B cell (primary cell): Measurements from ENCODE around the gene TACR2. TPM values are rescaled to one million over a fixed set of nuclear protein-coding genes. Genes with fewer than 3 reads are reported as not detected.

ENCODE experiments used
- ATAC-seq: fragments of 200-7000 bp; cut with Tn5 transposase; one replicate; pipeline ENCODE4 v1.10.0; 2021; ENCODE audit warnings: low read depth, mild to moderate bottlenecking, moderate number of reproducible peaks, moderate library complexity
- CTCF ChIA-PET: fragments of 350-600 bp; sonication (Branson Sonifier 250); formaldehyde crosslinking; loops from one replicate; lab custom pipeline; 2021; ENCODE audit warnings: antibody characterized with exemption, inconsistent platforms; lab: Charles Lee
- POLR2A ChIA-PET: fragments of 350-600 bp; sonication (Branson Sonifier 250); formaldehyde crosslinking; loops from one replicate; lab custom pipeline; 2021; ENCODE audit warnings: antibody characterized with exemption; lab: Charles Lee
- DNase-seq: peaks from one replicate; pipeline ENCODE4 v3.0.0; 2013
- H2AFZ ChIP-seq: 2 replicates; pipeline ENCODE4 v1.6.1; 2012; ENCODE audit warnings: mild to moderate bottlenecking, low read depth, low read length; ENCODE audit not compliant: insufficient read depth, poor library complexity, severe bottlenecking
- H3K27ac ChIP-seq, 2 donors: 1 replicate in 1 of 2; 2 replicates in 1 of 2; pipeline ENCODE4 v1.5.1; 2012 to 2013; ENCODE audit warnings: low read length in 2 of 2, mild to moderate bottlenecking in 2 of 2, moderate library complexity in 1 of 2
- H3K27me3 ChIP-seq, 4 experiments: fragments of 200-600 bp in 1 of 4; sonication (generic) in 1 of 4; replicated peaks in 1 of 4; 1 replicate in 2 of 4; 2 replicates in 2 of 4; pipeline versions ENCODE4 v1.6.1 to v1.7.0; 2013 to 2016; ENCODE audit warnings: low read length in 3 of 4, mild to moderate bottlenecking in 2 of 4, mixed read lengths in 1 of 4, moderate library complexity in 1 of 4; ENCODE audit not compliant: insufficient read depth in 4 of 4, control insufficient read depth in 3 of 4; ENCODE audit errors: control extremely low read depth in 1 of 4
- H3K36me3 ChIP-seq, 2 experiments: replicated peaks in 1 of 2; 1 replicate in 1 of 2; 2 replicates in 1 of 2; pipeline versions ENCODE4 v1.6.1 to v1.7.1; 2013; ENCODE audit warnings: low read length in 1 of 2; ENCODE audit not compliant: insufficient read depth in 2 of 2, control insufficient read depth in 1 of 2; ENCODE audit errors: control extremely low read depth in 1 of 2, extremely low read depth in 1 of 2
- H3K4me1 ChIP-seq, 2 donors: fragments of 200-600 bp in 1 of 2; sonication (generic) in 1 of 2; 1 replicate in 1 of 2; 2 replicates in 1 of 2; pipeline versions ENCODE4 v1.5.1 to v1.6.1; 2013 to 2017; ENCODE audit warnings: low read length in 2 of 2; ENCODE audit not compliant: control insufficient read depth in 2 of 2, insufficient read depth in 2 of 2
- H3K4me2 ChIP-seq: replicated peaks from 2 replicates; pipeline ENCODE3; 2012; ENCODE audit warnings: mild to moderate bottlenecking, low read depth, low read length; ENCODE audit not compliant: poor library complexity, severe bottlenecking
- H3K4me3 ChIP-seq, 5 experiments: fragments of 200-600 bp in 1 of 5; sonication (generic) in 1 of 5; 1 replicate in 3 of 5; 2 replicates in 2 of 5; pipeline versions ENCODE4 v1.5.1 to v1.7.0; 2011 to 2016; ENCODE audit warnings: low read length in 4 of 5, mild to moderate bottlenecking in 4 of 5, low read depth in 2 of 5, control low read depth in 1 of 5, moderate library complexity in 1 of 5; ENCODE audit not compliant: insufficient read depth in 1 of 5; ENCODE audit errors: control extremely low read depth in 1 of 5, extremely low read depth in 1 of 5
- H3K79me2 ChIP-seq: fragments of 200-600 bp; sonication (generic); one replicate; pipeline ENCODE4 v1.6.0; 2016; ENCODE audit warnings: low read length; ENCODE audit not compliant: control insufficient read depth, insufficient read depth
- H3K9ac ChIP-seq: fragments of 200-600 bp; sonication (generic); 2 replicates; pipeline ENCODE4 v1.6.1; 2017; ENCODE audit warnings: mild to moderate bottlenecking, low read length, moderate library complexity
- H3K9me3 ChIP-seq, 3 donors: one replicate each; pipeline versions ENCODE4 v1.6.1 to v1.7.1; 2013; ENCODE audit warnings: low read length in 2 of 3; ENCODE audit not compliant: control insufficient read depth in 2 of 3, insufficient read depth in 1 of 3; ENCODE audit errors: control extremely low read depth in 1 of 3
- H4K20me1 ChIP-seq: 2 replicates; pipeline ENCODE4 v1.6.0; 2012; ENCODE audit warnings: mild to moderate bottlenecking, low read length; ENCODE audit not compliant: insufficient read depth, control insufficient read depth, poor library complexity, severe bottlenecking
- H3K27ac Mint-ChIP-seq: one replicate; pipeline ENCODE4 v1.8.0; 2021; ENCODE audit warnings: mixed read lengths
- H3K27me3 Mint-ChIP-seq: one replicate; pipeline ENCODE4 v1.8.0; 2021; ENCODE audit warnings: mixed read lengths
- H3K4me1 Mint-ChIP-seq: one replicate; pipeline ENCODE4 v1.8.0; 2021; ENCODE audit warnings: mixed read lengths
- H3K4me3 Mint-ChIP-seq: one replicate; pipeline ENCODE4 v1.8.0; 2021; ENCODE audit warnings: mixed read lengths
- H3K9me3 Mint-ChIP-seq: one replicate; pipeline ENCODE4 v1.8.0; 2022; ENCODE audit warnings: mixed read lengths; ENCODE audit not compliant: insufficient read depth
- EZH2 ChIP-seq: IDR thresholded peaks from 2 replicates; pipeline ENCODE4 v1.6.1; 2012; ENCODE audit warnings: borderline replicate concordance, low read depth, mild to moderate bottlenecking, moderate library complexity, low read length; ENCODE audit not compliant: insufficient read depth, poor library complexity, severe bottlenecking
- WGBS: methylation state at CpG from one replicate; pipeline ENCODE4 v1.1.5; 2013; ENCODE audit warnings: missing lambda C conversion rate; ENCODE audit not compliant: insufficient coverage; 5-methylcytosine and 5-hydroxymethylcytosine counted together
- intact Hi-C: fragments of 100-400 bp; cut with micrococcal nuclease; formaldehyde crosslinking; loops from one replicate; pipeline ENCODE4 v1.10.0; 2022
- polyA plus RNA-seq: library from polyadenylated mRNA; depleted of rRNA; stranded (reverse); fragments of >200 nt; gene quantifications from 2 replicates; pipeline ENCODE4 v1.2.3, GENCODE V29; 2012
- total RNA-seq, 2 donors: library from RNA; stranded (reverse); fragments of 120-200 nt in 1 of 2; gene quantifications; 1 replicate in 1 of 2; 2 replicates in 1 of 2; pipeline versions ENCODE4 v1.2.3 to v1.2.4, GENCODE V29; 2013 to 2022
- TF ChIP-seq, protein P1 (sequence below): fragments of 200-600 bp; IDR thresholded peaks from one replicate; pipeline ENCODE4 v1.8.0; 2022; ENCODE audit warnings: antibody characterized with exemption, mild to moderate bottlenecking

TACR2 gene
- total and polyA plus RNA-seq, 2 donors (not counting 1 experiment from before 2014, with no cell fraction given): 0.18 TPM; not detected in 1

DNA sequence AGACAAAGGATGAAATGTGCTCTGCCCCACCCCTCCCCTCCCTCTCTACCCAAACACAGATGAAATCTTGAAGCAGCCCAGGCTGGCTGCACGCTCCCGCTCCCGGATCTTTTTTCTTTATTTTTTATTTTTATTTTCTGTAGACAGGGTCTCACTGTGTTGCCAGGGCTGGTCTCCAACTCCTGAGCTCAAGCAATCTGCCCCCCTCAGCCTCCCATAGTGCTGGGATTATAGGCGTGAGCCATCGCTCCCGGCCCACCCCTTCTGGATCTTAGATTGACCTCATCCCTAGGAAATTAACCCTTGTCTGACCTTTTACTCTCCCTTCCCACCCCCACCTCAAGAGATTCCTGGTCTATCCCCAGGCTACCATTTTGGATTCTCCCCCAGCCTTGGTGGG, 14.3 kb downstream of the TACR2 start:
- no peak overlapping the region for H3K4me2 ChIP-seq
- H3K79me2 ChIP-seq: no peaks in the 10 kb centered on the region
- no peak overlapping the region for H3K9ac ChIP-seq
- H3K27me3 ChIP-seq: no peaks in the 10 kb centered on the region
- no peak overlapping the region for H2AFZ ChIP-seq
- Mint-ChIP-seq H3K9me3 (no peaks in the 10 kb centered on the region), H3K4me1 (no peaks in the 10 kb centered on the region), H3K4me3 (no peak overlapping the region), H3K27ac (no peak overlapping the region), H3K27me3 (no peaks in the 10 kb centered on the region)
- no peak overlapping the region for H3K4me3 ChIP-seq
- H3K36me3 ChIP-seq: peaks cover 0 to 38% of the 10 kb centered on the region in 2 experiments
- TF ChIP-seq, protein P1, sequence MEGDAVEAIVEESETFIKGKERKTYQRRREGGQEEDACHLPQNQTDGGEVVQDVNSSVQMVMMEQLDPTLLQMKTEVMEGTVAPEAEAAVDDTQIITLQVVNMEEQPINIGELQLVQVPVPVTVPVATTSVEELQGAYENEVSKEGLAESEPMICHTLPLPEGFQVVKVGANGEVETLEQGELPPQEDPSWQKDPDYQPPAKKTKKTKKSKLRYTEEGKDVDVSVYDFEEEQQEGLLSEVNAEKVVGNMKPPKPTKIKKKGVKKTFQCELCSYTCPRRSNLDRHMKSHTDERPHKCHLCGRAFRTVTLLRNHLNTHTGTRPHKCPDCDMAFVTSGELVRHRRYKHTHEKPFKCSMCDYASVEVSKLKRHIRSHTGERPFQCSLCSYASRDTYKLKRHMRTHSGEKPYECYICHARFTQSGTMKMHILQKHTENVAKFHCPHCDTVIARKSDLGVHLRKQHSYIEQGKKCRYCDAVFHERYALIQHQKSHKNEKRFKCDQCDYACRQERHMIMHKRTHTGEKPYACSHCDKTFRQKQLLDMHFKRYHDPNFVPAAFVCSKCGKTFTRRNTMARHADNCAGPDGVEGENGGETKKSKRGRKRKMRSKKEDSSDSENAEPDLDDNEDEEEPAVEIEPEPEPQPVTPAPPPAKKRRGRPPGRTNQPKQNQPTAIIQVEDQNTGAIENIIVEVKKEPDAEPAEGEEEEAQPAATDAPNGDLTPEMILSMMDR: no peak
- H3K9me3 ChIP-seq: no peaks in the 10 kb centered on the region
- H3K27ac ChIP-seq: no peak overlapping the region
- intact Hi-C loops: no loop called here
- H3K4me1 ChIP-seq: no peaks in the 10 kb centered on the region
- no peak for DNase-seq
- H4K20me1 ChIP-seq: no peaks in the 10 kb centered on the region
- ATAC-seq: no peak
- CTCF ChIA-PET: interaction anchor here (1.0 kb wide), 1 partner anchor 12 kb away, joined by 3 read pairs; no protein-coding TSS in a partner anchor
- POLR2A ChIA-PET: no interaction called here
- 83% methylated on average over 1 of the region's 6 CpGs for WGBS

DNA sequence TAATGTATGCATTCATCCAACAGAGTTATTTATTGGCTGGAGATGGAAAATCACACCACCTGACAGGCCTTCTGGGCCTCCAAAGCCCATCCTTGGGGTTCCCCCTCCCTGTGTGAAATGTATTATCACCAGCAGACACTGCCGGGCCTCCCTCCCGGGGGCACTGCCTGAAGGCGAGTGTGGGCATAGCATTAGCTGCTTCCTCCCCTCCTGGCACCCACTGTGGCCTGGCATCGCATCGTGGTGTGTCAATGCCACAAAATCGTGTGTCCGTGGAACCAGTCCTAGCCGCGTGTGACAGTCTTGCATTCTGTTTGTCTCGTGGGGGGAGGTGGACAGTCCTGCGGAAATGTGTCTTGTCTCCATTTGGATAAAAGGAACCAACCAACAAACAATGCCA, 15.3 kb downstream of the TACR2 start:
- Mint-ChIP-seq H3K4me1 (no peaks in the 10 kb centered on the region), H3K27me3 (no peaks in the 10 kb centered on the region), H3K4me3 (no peak overlapping the region), H3K27ac (no peak overlapping the region), H3K9me3 (no peaks in the 10 kb centered on the region)
- Histone ChIP-seq H2AFZ (no peak overlapping the region), H3K9me3 (no peaks in the 10 kb centered on the region), H3K79me2 (no peaks in the 10 kb centered on the region), H3K4me1 (no peaks in the 10 kb centered on the region), H4K20me1 (no peaks in the 10 kb centered on the region), H3K36me3 (peaks cover 0 to 44% of the 10 kb centered on the region in 2 experiments), H3K27ac (no peak overlapping the region), H3K4me3 (no peak overlapping the region), H3K9ac (no peak overlapping the region), H3K4me2 (no peak overlapping the region), H3K27me3 (no peaks in the 10 kb centered on the region)
- ATAC-seq (no peak), DNase-seq (no peak)
- no peak for TF ChIP-seq EZH2
- TF ChIP-seq, protein P1: no peak
- POLR2A ChIA-PET: no interaction called here
- CTCF ChIA-PET: no interaction called here
- intact Hi-C loops: no loop called here
- WGBS: 96% methylated on average over 5 of the region's 11 CpGs
